ENCODE measurements around the gene PLEKHH3. TPM values are rescaled to one million over a fixed set of nuclear protein-coding genes. Genes with fewer than 3 reads are reported as not detected.
A peak's percentile ranks its signal among the peaks of the same experiment; 100 is the strongest.

The PLEKHH3 gene
- total RNA-seq, result 49.6 TPM

GRCh38 chr17:42676424-42677011, at the start of gene PLEKHH3:
Gene PLEKHH3 (minus strand): TSS chr17:42676994. CDS start chr17:42676563, 431 bp downstream.
- ATAC-seq, result peak; percentile 0

GRCh38 chr17:42725143-42725542, 48.3 kb upstream of the PLEKHH3 start:
- ATAC-seq, result no peak

GRCh38 chr17:42723636-42724035, 46.8 kb upstream of the PLEKHH3 start:
- ATAC-seq, result no peak

- ATAC-seq, result peak; percentile 66
Measured at GRCh38 chr17:42720996-42721583, 44.3 kb upstream of the PLEKHH3 start.

- ATAC-seq, result no peak
Measured at GRCh38 chr17:42709561-42709960, 32.8 kb upstream of the PLEKHH3 start.

- ATAC-seq, result no peak
Measured at GRCh38 chr17:42708588-42708987, 31.8 kb upstream of the PLEKHH3 start.

GRCh38 chr17:42706732-42707131, 29.9 kb upstream of the PLEKHH3 start:
- no peak for ATAC-seq

GRCh38 chr17:42704837-42705494, 28.2 kb upstream of the PLEKHH3 start:
- no peak for ATAC-seq

GRCh38 chr17:42704490-42704836, 27.7 kb upstream of the PLEKHH3 start:
- ATAC-seq, result no peak

- ATAC-seq, result no peak
Measured at GRCh38 chr17:42702446-42702845, 25.7 kb upstream of the PLEKHH3 start.

- ATAC-seq, result no peak
Measured at GRCh38 chr17:42700586-42701289, 23.9 kb upstream of the PLEKHH3 start.

GRCh38 chr17:42699415-42699740, 22.6 kb upstream of the PLEKHH3 start:
- ATAC-seq, result no peak

GRCh38 chr17:42698736-42699414, 22.1 kb upstream of the PLEKHH3 start:
- ATAC-seq, result no peak

- ATAC-seq, result no peak
Measured at GRCh38 chr17:42697108-42697811, 20.5 kb upstream of the PLEKHH3 start.

- no peak for ATAC-seq
Measured at GRCh38 chr17:42695500-42695899, 18.7 kb upstream of the PLEKHH3 start.

GRCh38 chr17:42694524-42694923, 17.7 kb upstream of the PLEKHH3 start:
- ATAC-seq, result no peak

- ATAC-seq, result no peak
Measured at GRCh38 chr17:42692489-42692888, 15.7 kb upstream of the PLEKHH3 start.

GRCh38 chr17:42691021-42691545, 14.3 kb upstream of the PLEKHH3 start:
- ATAC-seq, result no peak

GRCh38 chr17:42690596-42690995, 13.8 kb upstream of the PLEKHH3 start:
- ATAC-seq, result no peak

GRCh38 chr17:42687707-42688320, 11.0 kb upstream of the PLEKHH3 start:
- ATAC-seq, result no peak

GRCh38 chr17:42686520-42687128, 9.8 kb upstream of the PLEKHH3 start:
- no peak for ATAC-seq

All from esophagus mucosa (tissue), 1 donor.